Lower leg skin (tissue), 4 donors: ENCODE data around the gene TOMM20. TPM values are rescaled to one million over a fixed set of nuclear protein-coding genes. Genes with fewer than 3 reads are reported as not detected.

Experiments
- DNase-seq, 2 donors: peaks; one replicate each; pipeline ENCODE4 v3.0.0-alpha.2; 2019; ENCODE audit warnings: low spot score in 2 of 2
- H3K4me3 ChIP-seq: fragments of 200-600 bp; sonication (generic); 2 replicates; pipeline ENCODE4 v1.5.1; 2017; ENCODE audit warnings: mild to moderate bottlenecking, low read depth; ENCODE audit not compliant: poor library complexity, severe bottlenecking
- CTCF ChIP-seq, 3 donors: fragments of 450-650 bp; IDR thresholded peaks; one replicate each; pipeline ENCODE4 v1.5.1; 2016; ENCODE audit warnings: antibody characterized with exemption in 3 of 3, mild to moderate bottlenecking in 3 of 3, moderate library complexity in 2 of 3
- POLR2A ChIP-seq, 2 donors: fragments of 450-650 bp; IDR thresholded peaks; one replicate each; pipeline ENCODE4 v1.6.1; 2016 to 2017; ENCODE audit warnings: antibody characterized with exemption in 2 of 2, mild to moderate bottlenecking in 1 of 2, moderate library complexity in 1 of 2
- WGBS, 2 donors: methylation state at CpG; one replicate each; pipeline ENCODE4 v1.1.5; 2018; 5-methylcytosine and 5-hydroxymethylcytosine counted together
- intact Hi-C: fragments of 100-400 bp; cut with DNase I; formaldehyde crosslinking; loops from one replicate; pipeline ENCODE4 v1.15.0; 2023; ENCODE audit warnings: low total_unique reads
- total RNA-seq, 4 donors: library from RNA; depleted of rRNA; stranded (reverse); fragments of >200 nt; gene quantifications; one replicate each; pipeline ENCODE4 v1.1.0, GENCODE V29; 2016

TOMM20 gene
- total RNA-seq, 4 donors from 2014 or later = 69.4 to 121 (median 112) TPM

GRCh38 chr1:235079443-235080296 is 49.0 kb downstream of the TOMM20 start:
- intact Hi-C loops = loop anchor here (5.0 kb wide), 2 partner anchors 477 to 582 kb away; no protein-coding TSS in a partner anchor
- WGBS, 2 donors = 47 to 57% methylated on average over 8 of the region's 8 CpGs
- H3K4me3 ChIP-seq = no peak overlapping the region
- no peak for DNase-seq
- TF ChIP-seq POLR2A (IDR thresholded peaks at IDR 0.05) = no peak
- no peak for TF ChIP-seq CTCF (IDR thresholded peaks at IDR 0.05)

GRCh38 chr1:235078480-235079381 is 49.9 kb downstream of the TOMM20 start:
- intact Hi-C loops = loop anchor here (5.0 kb wide), 1 partner anchor 476 kb away; no protein-coding TSS in a partner anchor
- 45 to 47% methylated on average over 8 to 9 of the region's 9 CpGs for WGBS, 2 donors
- H3K4me3 ChIP-seq = no peak overlapping the region
- DNase-seq = no peak
- TF ChIP-seq CTCF (IDR thresholded peaks at IDR 0.05) (no peak), POLR2A (IDR thresholded peaks at IDR 0.05) (no peak)

- WGBS, 2 donors = 79 to 81% methylated on average over 15 of the region's 15 CpGs
- TF ChIP-seq CTCF (IDR thresholded peaks at IDR 0.05) (peak in 1 of 3 donors; percentile 52), POLR2A (IDR thresholded peaks at IDR 0.05) (no peak)
- intact Hi-C loops = loop anchor here (5.0 kb wide), 1 partner anchor 476 kb away; no protein-coding TSS in a partner anchor
- no peak for DNase-seq
- no peak overlapping the region for H3K4me3 ChIP-seq
Measured at GRCh38 chr1:235077571-235078479, 50.8 kb downstream of the TOMM20 start.

- no peak overlapping the region for H3K4me3 ChIP-seq
- DNase-seq = no peak
- 94 to 100% methylated on average over 1 of the region's 1 CpG for WGBS, 2 donors
- TF ChIP-seq POLR2A (IDR thresholded peaks at IDR 0.05) = no peak
- intact Hi-C loops = loop anchor here (5.0 kb wide), 1 partner anchor 475 kb away; no protein-coding TSS in a partner anchor
Measured at GRCh38 chr1:235077163-235077540, 51.5 kb downstream of the TOMM20 start.

GRCh38 chr1:235076504-235077162 is 52.0 kb downstream of the TOMM20 start:
- 87 to 88% methylated on average over 16 of the region's 16 CpGs for WGBS, 2 donors
- no peak overlapping the region for H3K4me3 ChIP-seq
- intact Hi-C loops = loop anchor here (5.0 kb wide), 1 partner anchor 474 kb away; no protein-coding TSS in a partner anchor
- no peak for DNase-seq
- no peak for TF ChIP-seq POLR2A (IDR thresholded peaks at IDR 0.05)
- TF ChIP-seq CTCF (IDR thresholded peaks at IDR 0.05) = no peak
